Lower leg skin (tissue), 3 donors: ENCODE measurements around the gene CGREF1.

Source experiments
- CTCF ChIP-seq, 3 donors: fragments of 450-650 bp; IDR thresholded peaks; one replicate each; pipeline ENCODE4 v1.5.1; 2016; ENCODE audit warnings: antibody characterized with exemption in 3 of 3, mild to moderate bottlenecking in 3 of 3, moderate library complexity in 2 of 3
- POLR2A ChIP-seq, 2 donors: fragments of 450-650 bp; IDR thresholded peaks; one replicate each; pipeline ENCODE4 v1.6.1; 2016 to 2017; ENCODE audit warnings: antibody characterized with exemption in 2 of 2, mild to moderate bottlenecking in 1 of 2, moderate library complexity in 1 of 2

GRCh38 chr2:27097341-27097740 is 21.6 kb downstream of the CGREF1 start:
- TF ChIP-seq POLR2A (IDR thresholded peaks at IDR 0.05) (no peak), CTCF (IDR thresholded peaks at IDR 0.05) (no peak)
